GM21825 (cell line): Measurements from ENCODE around the gene SMIM35.

Source experiments
- ATAC-seq: cut with Tn5 transposase; IDR thresholded peaks from one replicate; pipeline ENCODE4 v1.9.1; 2021; ENCODE audit warnings: mild to moderate bottlenecking, moderate library complexity; ENCODE audit not compliant: unreplicated experiment

The SMIM35 gene

DNA sequence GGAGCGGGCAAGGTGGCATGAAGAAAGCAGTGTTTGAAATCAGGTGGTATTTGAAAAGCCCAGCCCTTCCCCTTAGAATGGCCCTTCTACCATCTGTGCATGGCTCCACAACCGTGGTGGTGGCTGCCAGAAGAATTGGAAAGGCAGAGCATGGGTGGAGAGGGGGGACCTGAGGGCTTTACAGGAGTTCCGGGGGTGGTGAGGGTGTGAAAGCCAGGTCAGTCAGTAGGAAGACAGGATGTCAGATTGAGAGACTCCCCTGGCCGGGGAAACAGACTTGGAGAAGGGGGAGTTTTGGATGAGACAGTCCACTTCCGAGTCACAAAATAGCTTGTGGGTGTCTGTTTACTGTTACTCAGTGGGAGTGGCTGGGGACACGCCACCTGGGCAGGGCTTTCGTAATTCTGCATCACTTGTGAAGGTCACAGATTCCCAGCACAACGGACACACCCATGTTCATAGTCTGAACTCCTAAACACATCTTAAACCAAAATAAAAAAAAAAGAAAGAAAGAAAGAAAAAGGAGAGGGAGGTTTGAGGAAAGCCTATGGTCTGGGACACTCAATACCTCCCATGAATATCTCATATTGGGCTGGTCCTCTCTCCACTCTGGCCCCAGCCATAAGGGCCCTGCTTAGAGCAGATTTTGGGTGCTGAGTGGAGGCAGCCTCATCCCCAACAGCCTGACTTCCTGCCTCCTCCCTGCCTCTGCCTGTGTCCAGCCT, 24.4 kb upstream of the SMIM35 start:
- ATAC-seq: no peak

DNA sequence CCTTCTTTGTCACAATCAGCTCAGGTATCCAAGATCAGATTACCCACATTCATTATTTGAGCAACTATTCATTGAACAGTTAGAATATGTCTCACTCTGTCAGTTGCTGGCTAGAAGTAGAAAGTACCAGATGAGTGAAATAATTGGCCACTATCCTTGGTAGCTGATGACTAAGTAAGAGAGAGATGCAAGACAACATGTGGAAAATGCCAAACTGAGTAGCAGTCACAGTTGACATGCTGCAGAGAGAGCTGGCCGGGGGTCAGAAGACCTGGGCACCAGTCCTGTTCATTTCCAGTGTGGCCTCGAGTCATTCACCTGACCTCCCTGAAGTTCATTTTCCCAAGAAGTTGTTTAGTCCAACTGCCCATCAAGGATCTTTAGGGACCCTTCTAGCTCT, 22.5 kb upstream of the SMIM35 start:
- ATAC-seq: no peak

DNA sequence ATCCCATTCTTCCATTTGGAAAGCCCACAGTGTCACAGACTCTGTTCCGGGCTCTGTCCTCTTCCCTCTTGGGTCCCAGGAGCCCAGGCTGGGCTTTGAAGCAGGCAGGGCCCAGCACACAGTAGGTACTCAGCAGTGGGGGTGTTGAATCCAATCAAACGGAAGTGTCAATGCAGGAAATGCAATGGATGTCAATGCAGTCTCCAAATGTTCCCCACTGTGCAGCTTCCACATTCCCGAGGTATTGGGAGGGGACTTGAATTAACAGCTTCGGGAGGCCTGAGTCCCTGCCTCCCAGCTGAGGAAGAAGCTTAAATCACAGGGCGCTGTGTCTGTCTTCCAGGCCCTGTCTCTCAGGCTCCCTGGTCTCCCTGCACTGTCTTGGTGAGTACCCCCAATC, 21.8 kb upstream of the SMIM35 start:
- no peak for ATAC-seq

GRCh38 chr11:118106789-118107335, 20.1 kb upstream of the SMIM35 start:
- ATAC-seq: no peak

GRCh38 chr11:118105657-118106305, 19.0 kb upstream of the SMIM35 start:
- ATAC-seq: no peak

- no peak for ATAC-seq
Observed at GRCh38 chr11:118104491-118104890, 17.7 kb upstream of the SMIM35 start.

DNA sequence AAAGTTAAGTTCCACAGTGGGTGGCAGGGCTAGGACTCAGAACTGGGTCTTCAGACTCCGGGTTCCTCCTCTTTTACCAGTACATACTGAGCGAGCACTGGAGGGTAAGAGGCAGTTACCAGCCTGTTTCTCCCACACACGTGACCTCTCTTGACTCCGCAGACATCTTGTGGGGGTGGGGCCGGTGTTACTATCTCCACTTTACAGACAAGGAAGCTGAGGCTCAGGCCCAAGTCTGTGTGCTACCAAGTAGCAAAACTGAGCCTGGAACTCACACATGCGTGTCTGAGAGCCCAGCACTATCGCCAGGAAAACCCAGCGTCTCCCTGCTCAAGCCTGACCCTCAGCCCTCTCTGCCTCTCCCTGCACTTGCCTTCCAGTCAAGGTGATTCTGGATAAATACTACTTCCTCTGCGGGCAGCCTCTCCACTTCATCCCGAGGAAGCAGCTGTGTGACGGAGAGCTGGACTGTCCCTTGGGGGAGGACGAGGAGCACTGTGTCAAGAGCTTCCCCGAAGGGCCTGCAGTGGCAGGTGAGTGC, 16.0 kb upstream of the SMIM35 start:
- ATAC-seq: no peak

DNA sequence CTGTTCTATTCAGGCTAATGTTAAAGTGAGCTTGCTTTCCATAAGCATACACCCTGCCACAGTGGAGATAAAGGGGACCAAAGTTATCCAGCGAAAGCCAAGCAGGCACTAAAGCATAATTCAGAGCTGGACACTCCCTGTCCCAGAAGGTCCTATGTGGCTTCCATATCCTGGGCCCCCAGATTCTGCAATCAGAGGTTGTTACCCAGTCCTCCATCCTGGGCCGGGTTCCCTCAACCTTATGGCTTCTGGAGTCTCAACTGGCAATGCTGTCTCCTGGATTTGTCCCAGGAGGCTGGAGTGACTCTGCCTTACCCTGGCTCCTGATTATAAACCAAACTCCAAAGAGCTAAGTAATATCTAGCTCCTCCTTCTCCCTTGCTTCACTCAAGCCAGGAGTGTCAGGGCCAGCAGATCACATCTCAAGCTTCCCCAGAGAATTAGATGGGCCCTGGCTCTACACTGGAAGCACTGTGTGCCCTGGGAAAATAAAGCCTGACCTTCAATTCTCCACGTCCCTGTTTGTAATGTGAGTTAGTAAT, 14.0 kb upstream of the SMIM35 start:
- no peak for ATAC-seq

GRCh38 chr11:118099838-118100556, 13.2 kb upstream of the SMIM35 start:
- no peak for ATAC-seq

DNA sequence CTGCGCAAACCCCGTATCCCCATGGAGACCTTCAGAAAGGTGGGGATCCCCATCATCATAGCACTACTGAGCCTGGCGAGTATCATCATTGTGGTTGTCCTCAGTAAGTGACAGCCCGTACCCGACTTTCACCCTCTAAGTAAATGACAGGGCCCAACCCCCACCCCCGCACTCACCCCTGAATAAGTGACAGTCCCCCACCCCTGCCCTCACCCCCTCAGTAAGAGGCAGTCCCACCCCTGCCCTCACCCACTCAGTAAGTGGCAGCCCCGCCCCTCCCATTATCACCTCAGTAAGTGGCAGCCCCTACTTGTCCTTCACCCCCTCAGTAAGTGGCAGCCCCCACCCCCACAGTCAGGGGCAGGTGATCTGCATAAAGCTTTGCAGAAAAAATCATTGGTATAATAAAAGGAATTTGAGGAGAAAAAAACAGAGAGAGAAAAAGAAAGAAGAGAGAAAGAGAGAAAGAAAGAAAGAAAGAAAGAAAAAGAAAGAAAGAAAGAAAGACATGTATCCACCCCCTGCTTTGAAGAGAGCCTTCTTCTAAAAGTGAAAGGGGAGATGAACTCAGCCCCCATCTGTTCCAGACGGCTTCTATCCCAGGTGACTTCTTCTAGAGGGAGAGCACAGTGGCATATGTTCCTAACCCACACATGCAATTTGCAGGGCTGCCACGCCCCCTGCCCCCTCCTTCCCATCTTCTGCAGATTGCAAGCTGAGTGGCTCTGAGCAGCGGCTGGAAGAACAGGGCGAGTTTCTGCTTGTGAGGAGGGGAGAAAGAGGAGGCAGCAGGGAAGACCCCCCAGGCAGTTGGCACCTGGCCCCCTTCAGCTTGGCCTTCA, 12.5 kb upstream of the SMIM35 start:
- no peak for ATAC-seq

DNA sequence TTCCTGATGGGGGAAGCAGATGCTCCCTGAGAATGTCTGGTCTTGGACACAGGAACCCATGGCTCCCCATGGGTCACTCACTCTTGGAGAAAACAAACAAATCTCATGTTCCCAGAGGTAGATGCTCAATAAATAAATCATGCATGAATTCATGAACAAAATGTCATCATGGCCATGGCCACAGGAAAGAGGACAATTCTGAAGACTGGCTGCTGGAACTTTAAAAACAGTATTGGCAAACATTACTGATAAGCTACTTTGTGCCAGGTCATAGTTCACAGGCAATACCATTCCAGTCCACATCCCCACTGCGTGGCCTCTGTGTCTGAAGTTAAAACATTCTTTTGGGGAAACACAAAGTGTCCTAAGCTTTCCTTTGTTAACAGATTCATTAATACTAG, 9.2 kb upstream of the SMIM35 start:
- no peak for ATAC-seq

DNA sequence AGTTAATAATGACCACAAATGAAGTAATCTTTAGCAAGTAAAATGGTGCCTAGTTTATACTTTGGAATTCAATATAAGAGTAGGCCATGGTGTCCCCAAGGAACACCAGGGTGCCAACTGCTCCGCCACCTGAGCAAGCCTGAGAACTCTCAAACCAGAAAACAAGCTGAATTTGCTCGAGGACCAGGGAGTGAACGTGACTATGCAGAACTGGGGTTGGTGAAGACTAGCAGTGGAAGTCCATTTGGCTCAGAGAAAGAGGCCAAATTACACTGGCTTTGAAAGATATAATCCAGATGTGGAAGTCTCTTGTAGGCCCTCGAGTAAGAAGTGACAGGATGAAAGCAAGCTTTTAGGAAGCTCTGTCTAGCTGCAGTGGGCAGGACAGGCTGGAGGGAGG, 8.7 kb upstream of the SMIM35 start:
- ATAC-seq: no peak

DNA sequence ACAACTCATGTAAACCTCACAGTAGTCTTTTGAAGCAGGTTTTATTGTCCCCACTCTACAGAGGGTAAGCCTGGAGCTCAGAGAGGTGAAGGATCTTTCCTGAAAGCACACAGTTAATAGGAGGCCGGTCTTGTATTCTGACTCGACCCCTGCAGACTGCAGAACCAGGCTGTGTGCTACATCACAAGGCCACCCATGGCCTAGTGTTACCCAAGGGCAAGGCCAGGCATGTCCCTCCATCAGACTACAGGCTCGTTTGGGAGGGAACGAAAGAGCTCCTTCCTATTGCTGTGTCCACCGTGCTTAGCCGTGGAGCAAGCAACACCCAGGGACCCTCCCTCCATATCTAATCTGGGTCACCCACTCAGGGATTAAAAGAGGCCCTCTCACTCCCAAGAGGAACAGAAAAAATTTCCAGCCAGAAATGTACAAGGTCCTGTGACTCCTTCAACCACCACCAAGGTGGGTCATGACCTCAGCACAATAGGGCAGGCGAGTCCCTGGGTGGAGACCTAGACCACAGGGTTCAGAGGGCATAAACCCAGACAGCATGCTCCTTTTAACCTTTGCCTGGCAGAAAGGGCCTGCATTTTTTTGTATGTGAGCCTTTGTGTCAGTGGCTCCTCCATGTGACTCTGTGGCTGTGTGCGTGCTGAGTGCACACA, 6.3 kb upstream of the SMIM35 start:
- no peak for ATAC-seq

GRCh38 chr11:118091690-118092089, 4.9 kb upstream of the SMIM35 start:
- ATAC-seq: no peak

- ATAC-seq: no peak
Observed at GRCh38 chr11:118090545-118091162, 3.9 kb upstream of the SMIM35 start.

DNA sequence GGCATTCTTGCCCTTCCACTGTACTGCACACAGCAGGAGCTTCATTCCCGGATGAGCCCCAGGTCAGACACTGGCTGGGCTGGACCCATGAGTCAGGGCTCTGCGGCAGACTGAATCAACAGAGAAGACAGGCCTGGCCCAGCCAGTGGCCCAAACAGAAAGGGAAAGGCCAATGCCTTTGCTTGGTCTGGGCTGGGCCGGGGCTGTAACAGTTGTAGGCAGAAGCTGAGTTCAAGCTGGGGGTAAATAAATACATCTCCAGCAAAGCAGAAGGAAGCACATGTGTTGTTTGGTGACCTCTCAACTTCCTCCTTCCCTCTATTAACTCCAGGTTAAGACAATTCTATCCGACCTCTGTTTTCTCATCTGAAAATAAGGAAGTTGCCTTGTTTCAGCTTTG, 1.8 kb upstream of the SMIM35 start:
- no peak for ATAC-seq

GRCh38 chr11:118087931-118088330, 1.2 kb upstream of the SMIM35 start:
- ATAC-seq: no peak

- no peak for ATAC-seq
Observed at GRCh38 chr11:118084656-118085055, 2.1 kb downstream of the SMIM35 start.

GRCh38 chr11:118084247-118084646, 2.5 kb downstream of the SMIM35 start:
- ATAC-seq: no peak
